IMR-90 (cell line): ENCODE results near the gene ZNF451. TPM values are rescaled to one million over a fixed set of nuclear protein-coding genes. Genes with fewer than 3 reads are reported as not detected.

Experiments
- ATAC-seq: fragments of 200-7000 bp; cut with Tn5 transposase; 2 replicates; pipeline ENCODE4 v1.9.1; 2020; ENCODE audit warnings: low read depth, mild to moderate bottlenecking, moderate library complexity
- BruUV-seq: library from RNA; stranded (reverse); fragments of 400-500 nt; replicated peaks from 2 replicates; lab custom pipeline; 2021; lab: Mats Ljungman, UMichigan
- CTCF ChIA-PET: fragments of 300-600 bp; formaldehyde crosslinking; extraction: SDS; loops from one replicate; lab custom pipeline; 2021; ENCODE audit warnings: antibody characterized with exemption; lab: Yijun Ruan, JAX
- POLR2A ChIA-PET: fragments of 300-600 bp; sonication (Branson Sonifier 250); formaldehyde crosslinking; loops from one replicate; lab custom pipeline; 2022; ENCODE audit warnings: antibody characterized with exemption; ENCODE audit not compliant: unreplicated experiment; lab: Charles Lee
- DNase-seq: peaks from one replicate; pipeline ENCODE4 v3.0.0; 2013
- H2AFZ ChIP-seq: replicated peaks from 2 replicates; pipeline ENCODE3; 2013; ENCODE audit warnings: low read length, mild to moderate bottlenecking; ENCODE audit not compliant: poor library complexity
- H2AK5ac ChIP-seq: 2 replicates; pipeline ENCODE4 v1.6.1; 2013; ENCODE audit warnings: low read depth, low read length, inconsistent platforms
- H2AK9ac ChIP-seq: replicated peaks from 2 replicates; pipeline ENCODE3; 2013; ENCODE audit warnings: mild to moderate bottlenecking, low read depth, low read length, moderate library complexity; ENCODE audit not compliant: poor library complexity
- H2BK120ac ChIP-seq: 2 replicates; pipeline ENCODE4 v1.6.1; 2013; ENCODE audit warnings: low read depth, low read length, inconsistent platforms
- H2BK15ac ChIP-seq: 3 replicates; pipeline ENCODE4 v1.6.1; 2013; ENCODE audit warnings: low read depth, low read length, inconsistent platforms
- H2BK20ac ChIP-seq: 2 replicates; pipeline ENCODE4 v1.6.1; 2013; ENCODE audit warnings: low read depth, mild to moderate bottlenecking, inconsistent platforms, low read length, moderate library complexity
- H2BK5ac ChIP-seq: 2 replicates; pipeline ENCODE4 v1.6.1; 2013; ENCODE audit warnings: mild to moderate bottlenecking, low read depth, low read length, inconsistent platforms; ENCODE audit not compliant: poor library complexity, severe bottlenecking
- H3K14ac ChIP-seq: replicated peaks from 2 replicates; pipeline ENCODE4 v1.6.1; 2013; ENCODE audit warnings: low read depth, low read length, inconsistent platforms
- H3K18ac ChIP-seq: 2 replicates; pipeline ENCODE4 v1.6.1; 2013; ENCODE audit warnings: low read depth, low read length, control low read depth
- H3K23ac ChIP-seq: 2 replicates; pipeline ENCODE4 v1.6.1; 2013; ENCODE audit warnings: low read depth, low read length, inconsistent platforms
- H3K27ac ChIP-seq: 2 replicates; pipeline ENCODE4 v1.5.1; 2013; ENCODE audit warnings: mild to moderate bottlenecking, control low read depth, low read length; ENCODE audit not compliant: insufficient read depth
- H3K27me3 ChIP-seq: 2 replicates; pipeline ENCODE4 v1.6.1; 2013; ENCODE audit warnings: low read length; ENCODE audit not compliant: control insufficient read depth, insufficient read depth
- H3K36me3 ChIP-seq: 2 replicates; pipeline ENCODE4 v1.6.1; 2013; ENCODE audit warnings: low read length, mixed read lengths; ENCODE audit not compliant: control insufficient read depth, insufficient read depth
- H3K4ac ChIP-seq: 2 replicates; pipeline ENCODE4 v1.6.1; 2013; ENCODE audit warnings: low read depth, low read length, inconsistent platforms
- H3K4me1 ChIP-seq: 2 replicates; pipeline ENCODE4 v1.6.1; 2013; ENCODE audit warnings: low read length, mixed read lengths; ENCODE audit not compliant: control insufficient read depth, insufficient read depth
- H3K4me2 ChIP-seq: 2 replicates; pipeline ENCODE4 v1.6.1; 2013; ENCODE audit warnings: low read depth, mild to moderate bottlenecking, control low read depth, low read length, moderate library complexity
- H3K4me3 ChIP-seq: 2 replicates; pipeline ENCODE4 v1.5.1; 2013; ENCODE audit warnings: low read depth, mild to moderate bottlenecking, control low read depth, low read length, moderate library complexity; ENCODE audit not compliant: insufficient read depth
- H3K56ac ChIP-seq: 2 replicates; pipeline ENCODE4 v1.6.1; 2013; ENCODE audit warnings: low read length, inconsistent platforms; ENCODE audit not compliant: insufficient read depth; ENCODE audit errors: extremely low read depth
- H3K79me1 ChIP-seq, 2 experiments: 2 replicates each; pipeline ENCODE4 v1.6.1; 2013; ENCODE audit warnings: low read length in 2 of 2, inconsistent platforms in 1 of 2, low read depth in 1 of 2
- H3K9ac ChIP-seq: 2 replicates; pipeline ENCODE4 v1.6.1; 2013; ENCODE audit warnings: low read depth, low read length, control low read depth
- H3K9me1 ChIP-seq: 2 replicates; pipeline ENCODE4 v1.6.1; 2013; ENCODE audit warnings: low read length, inconsistent platforms; ENCODE audit not compliant: insufficient read depth
- H3K9me3 ChIP-seq: 2 replicates; pipeline ENCODE4 v1.6.1; 2013; ENCODE audit warnings: low read length; ENCODE audit not compliant: control insufficient read depth, insufficient read depth
- H4K20me1 ChIP-seq: 2 replicates; pipeline ENCODE4 v1.6.1; 2013; ENCODE audit warnings: low read length, inconsistent platforms; ENCODE audit not compliant: insufficient read depth
- H4K5ac ChIP-seq: 2 replicates; pipeline ENCODE4 v1.6.1; 2013; ENCODE audit warnings: mild to moderate bottlenecking, low read depth, low read length, control low read depth
- H4K8ac ChIP-seq, 2 experiments: 2 replicates each; pipeline ENCODE4 v1.6.1; 2013; ENCODE audit warnings: low read depth in 2 of 2, low read length in 2 of 2, control low read depth in 1 of 2, inconsistent platforms in 1 of 2
- H4K91ac ChIP-seq: 2 replicates; pipeline ENCODE4 v1.6.1; 2013; ENCODE audit warnings: low read depth, low read length, inconsistent platforms; ENCODE audit not compliant: insufficient read depth
- CEBPB ChIP-seq: IDR thresholded peaks from 2 replicates; pipeline ENCODE4 v1.6.1; 2012; ENCODE audit warnings: low read depth, low read length, improper control_type of control experiment
- ELK1 ChIP-seq: fragments of 150-350 bp; IDR thresholded peaks from 2 replicates; pipeline ENCODE4 v1.6.1; 2016; ENCODE audit warnings: low read depth, mild to moderate bottlenecking, low read length, moderate library complexity, borderline replicate concordance
- MXI1 ChIP-seq: IDR thresholded peaks from 2 replicates; pipeline ENCODE4 v1.6.1; 2012; ENCODE audit warnings: low read depth, mild to moderate bottlenecking, low read length, moderate library complexity, borderline replicate concordance
- POLR2A ChIP-seq: IDR thresholded peaks from 2 replicates; pipeline ENCODE4 v1.6.1; 2012; ENCODE audit warnings: mild to moderate bottlenecking, low read depth, low read length
- WGBS, 2 experiments: methylation state at CpG; one replicate each; pipeline versions ENCODE4 v1.1.5 to v1.1.7; 2013; ENCODE audit warnings: missing lambda C conversion rate in 2 of 2; ENCODE audit not compliant: insufficient read length in 1 of 2; ENCODE audit errors: extremely low coverage in 2 of 2; 5-methylcytosine and 5-hydroxymethylcytosine counted together
- dilution Hi-C: fragments of 300-500 bp; cut with HindIII; formaldehyde crosslinking; loops from one replicate; pipeline ENCODE4 v1.14.3; 2018; ENCODE audit warnings: low sequenced_read_pairs; ENCODE audit not compliant: unreplicated experiment
- in situ Hi-C: fragments of 300-500 bp; cut with MboI; formaldehyde crosslinking; loops from 3 replicates; pipeline ENCODE4 v1.14.3; 2019; ENCODE audit warnings: low sequenced_read_pairs, inconsistent platforms, mixed read lengths
- intact Hi-C: fragments of 100-400 bp; cut with micrococcal nuclease; formaldehyde crosslinking; loops from 2 replicates; pipeline ENCODE4 v1.10.0; 2022
- polyA plus RNA-seq, 3 experiments: library from polyadenylated mRNA; depleted of rRNA; stranded (reverse); fragments of >200 nt; gene quantifications; 2 replicates each; pipeline ENCODE4 v1.2.3, GENCODE V29; 2012; ENCODE audit warnings: low replicate concordance in 1 of 3
- total RNA-seq: library from RNA; depleted of rRNA; stranded (reverse); fragments of >200 nt; gene quantifications from 2 replicates; pipeline ENCODE4 v1.2.3, GENCODE V29; 2012

Gene ZNF451
- total and polyA plus RNA-seq, 2 of the 4 experiments (the other 2 are of a cell fraction), result 10.0 to 48.6 TPM

DNA sequence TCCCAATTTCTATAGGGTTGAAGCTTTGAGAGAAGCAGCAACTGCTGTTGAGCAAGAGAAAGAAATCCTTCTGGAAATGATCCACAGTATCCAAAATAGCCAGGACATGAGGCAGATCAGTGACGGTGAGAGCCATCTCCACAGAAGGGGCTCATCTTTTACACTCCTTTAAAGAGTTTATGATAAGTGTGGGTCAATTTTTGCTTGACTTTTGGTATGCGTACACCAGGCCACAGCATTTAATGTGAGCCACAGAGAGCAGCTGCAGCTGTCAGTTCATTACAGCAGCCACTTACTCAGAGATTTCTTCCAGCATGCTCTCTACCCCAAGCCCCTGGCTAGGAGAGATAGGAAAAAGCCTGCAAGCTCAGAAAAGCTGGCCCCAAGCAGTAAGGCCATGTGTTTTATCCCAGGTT lies 92.0 kb downstream of the ZNF451 start:
- ChIA-PET POLR2A (no interaction called here), CTCF (no interaction called here)
- H4K20me1 ChIP-seq, result peaks cover 44% of the 10 kb centered on the region
- H2BK15ac ChIP-seq, result no peak overlapping the region
- no TSS peak for BruUV-seq
- peak overlapping the region; percentile 10; the same call in 1 of the 2 replicates for H2AK5ac ChIP-seq
- peaks cover 10 to 52% of the 10 kb centered on the region in 2 experiments; a peak in 3 of 4 replicates for H3K79me1 ChIP-seq
- no peak overlapping the region for H2BK20ac ChIP-seq
- peaks cover 20% of the 10 kb centered on the region for H3K4me1 ChIP-seq
- dilution Hi-C loops (no loop called here), intact Hi-C loops (loop anchor here (2.0 kb wide), 1 partner anchor 135 kb away; the partner anchor contains the start of gene PRIM2), in situ Hi-C loops (loop anchor here (5.0 to 10.0 kb wide), 2 partner anchors 135 to 277 kb away; partner anchors contain the start of gene PRIM2)
- H3K9me1 ChIP-seq, result peaks cover 13% of the 10 kb centered on the region; the same call in 1 of the 2 replicates
- peak overlapping the region in 1 of 2 experiments; percentile 47; a peak in 1 of 4 replicates for H4K8ac ChIP-seq
- no peaks in the 10 kb centered on the region for H3K27me3 ChIP-seq
- no peaks in the 10 kb centered on the region for H3K9me3 ChIP-seq
- peak overlapping the region; percentile 18 for H2BK5ac ChIP-seq
- no peak overlapping the region for H3K18ac ChIP-seq
- H3K56ac ChIP-seq, result no peak overlapping the region; the same call in 1 of the 2 replicates
- peak; percentile 83 for DNase-seq
- H3K4ac ChIP-seq, result peak overlapping the region; percentile 4; the same call in 1 of the 2 replicates
- peak overlapping the region; percentile 50; the same call in 1 of the 2 replicates for H3K27ac ChIP-seq
- TF ChIP-seq CEBPB (peak; percentile 68; the same call in 1 of the 2 replicates), POLR2A (no peak), MXI1 (peak; percentile 43; the same call in 1 of the 2 replicates), ELK1 (no peak)
- H2AK9ac ChIP-seq, result peak overlapping the region; percentile 7
- no peak overlapping the region for H4K5ac ChIP-seq
- H4K91ac ChIP-seq, result no peak overlapping the region
- peaks cover 29% of the 10 kb centered on the region for H3K36me3 ChIP-seq
- H3K4me2 ChIP-seq, result no peak overlapping the region
- no peak overlapping the region for H3K14ac ChIP-seq
- peak overlapping the region; percentile 9 for H3K23ac ChIP-seq
- no peak overlapping the region for H2BK120ac ChIP-seq
- no peak overlapping the region for H3K9ac ChIP-seq
- H3K4me3 ChIP-seq, result no peak overlapping the region
- WGBS, 2 experiments, result no CpG with 5 or more reads among the region's 2 CpGs
- ATAC-seq, result peak; percentile 65
- H2AFZ ChIP-seq, result no peak overlapping the region
